PC-3 (cell line): ENCODE measurements around the gene SMAD7.

Experiments used
- CTCF ChIP-seq: fragments of 300-600 bp; sonication (generic); conservative IDR thresholded peaks from 2 replicates; pipeline ENCODE4 v1.5.1; 2017; ENCODE audit warnings: antibody characterized with exemption, low read depth, mild to moderate bottlenecking, low read length
- EZH2 ChIP-seq: fragments of 300-600 bp; sonication (generic); IDR thresholded peaks from one replicate; pipeline ENCODE4 v1.6.1; 2017; ENCODE audit warnings: antibody characterized with exemption, mild to moderate bottlenecking, low read length; ENCODE audit not compliant: unreplicated experiment
- EZH2phosphoT487 ChIP-seq: fragments of 300-600 bp; sonication (generic); IDR thresholded peaks from 2 replicates; pipeline ENCODE4 v1.6.1; 2018; ENCODE audit warnings: mild to moderate bottlenecking, antibody characterized with exemption, low read length, borderline replicate concordance

GRCh38 chr18:48904847-48905394 is 45.8 kb downstream of the SMAD7 start:
- TF ChIP-seq EZH2 (no peak), CTCF (no peak), EZH2phosphoT487 (no peak)
